GM10847 (cell line): Measurements from ENCODE around the gene NAA40.

Experiments used
- POLR2A ChIP-seq: IDR thresholded peaks from 2 replicates; pipeline ENCODE4 v1.6.1; 2011; ENCODE audit not compliant: insufficient read length; ENCODE audit errors: extremely low read depth

The NAA40 gene

GRCh38 chr11:63945477-63946163, 6.8 kb downstream of the NAA40 start:
- no peak for TF ChIP-seq POLR2A

DNA sequence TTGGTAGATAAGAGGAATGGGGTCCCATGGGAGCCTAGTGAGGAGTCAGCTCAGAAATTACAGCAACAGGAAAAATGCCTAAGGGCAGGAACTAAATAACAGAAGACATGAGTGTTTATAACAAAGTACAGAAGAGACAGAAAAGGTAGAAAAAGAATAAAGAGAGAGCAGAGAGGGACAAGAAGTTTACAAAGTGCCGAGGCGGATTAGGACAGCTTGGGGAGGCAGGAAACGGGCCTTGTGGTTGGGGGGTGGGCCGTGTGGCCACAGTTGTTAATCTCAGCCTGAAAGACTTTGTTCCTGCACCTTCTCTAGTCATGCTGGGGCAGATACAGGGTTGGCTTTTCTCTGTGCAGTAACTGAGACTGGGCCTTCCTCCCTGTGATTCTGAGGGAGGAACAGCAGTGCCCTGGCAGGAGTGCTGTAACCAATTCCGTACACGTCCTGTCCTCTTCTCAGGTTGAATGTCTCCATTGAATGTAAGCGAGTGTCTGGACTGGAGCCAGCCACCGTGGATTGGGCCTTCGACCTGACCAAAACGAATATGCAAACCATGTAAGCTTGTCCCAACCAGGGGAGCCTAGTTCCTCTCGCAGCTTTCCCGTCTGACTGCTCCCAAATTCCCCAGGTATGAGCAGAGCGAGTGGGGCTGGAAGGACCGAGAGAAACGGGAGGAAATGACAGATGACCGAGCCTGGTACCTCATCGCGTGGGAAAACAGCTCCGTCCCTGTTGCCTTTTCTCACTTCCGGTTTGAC, 13.2 kb downstream of the NAA40 start:
- no peak for TF ChIP-seq POLR2A

GRCh38 chr11:63952570-63952969, 13.8 kb downstream of the NAA40 start:
- no peak for TF ChIP-seq POLR2A

DNA sequence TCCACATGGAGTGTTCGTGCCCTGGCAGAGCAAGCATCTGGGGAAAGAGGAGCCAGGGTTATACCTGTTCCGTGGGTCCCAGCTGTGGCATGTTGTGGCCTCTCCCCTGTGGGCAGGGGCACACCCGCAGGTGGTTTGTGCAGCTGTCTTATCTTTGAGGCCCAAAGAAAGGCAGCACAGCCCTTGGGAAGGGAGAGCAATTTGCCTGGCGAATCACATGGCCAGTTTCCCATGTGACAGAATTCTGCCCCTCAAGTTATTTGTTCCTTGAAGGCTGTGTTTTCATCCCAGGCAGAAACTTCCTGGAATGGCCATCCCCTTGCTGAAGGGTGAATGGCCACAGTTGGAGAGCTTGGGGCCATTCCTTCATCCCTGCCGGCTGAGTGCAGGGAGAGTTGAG, 19.2 kb downstream of the NAA40 start:
- TF ChIP-seq POLR2A, result no peak

GRCh38 chr11:63961608-63962412, 23.0 kb downstream of the NAA40 start:
- TF ChIP-seq POLR2A, result no peak

DNA sequence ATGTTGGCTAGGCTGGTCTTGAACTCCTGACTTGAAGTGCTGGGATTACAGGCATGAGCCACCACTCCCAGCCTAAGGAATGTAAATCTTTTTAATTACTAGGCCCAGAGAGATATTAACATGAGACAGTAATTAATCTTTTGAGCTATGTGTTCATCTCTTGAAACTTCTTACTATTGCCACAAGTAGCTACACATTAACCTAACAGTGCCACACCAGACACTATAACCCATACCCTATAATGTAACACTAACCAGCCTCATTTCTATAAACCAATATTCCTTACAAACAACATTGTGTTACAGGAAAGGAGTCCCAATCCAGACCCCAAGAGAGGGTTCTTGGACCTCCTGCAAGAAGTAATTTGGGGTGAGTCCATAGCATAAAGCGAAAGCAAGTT, 27.6 kb downstream of the NAA40 start:
- no peak for TF ChIP-seq POLR2A

GRCh38 chr11:63969461-63969860, 30.7 kb downstream of the NAA40 start:
- TF ChIP-seq POLR2A, result no peak

GRCh38 chr11:63970902-63971301, 32.1 kb downstream of the NAA40 start:
- no peak for TF ChIP-seq POLR2A

DNA sequence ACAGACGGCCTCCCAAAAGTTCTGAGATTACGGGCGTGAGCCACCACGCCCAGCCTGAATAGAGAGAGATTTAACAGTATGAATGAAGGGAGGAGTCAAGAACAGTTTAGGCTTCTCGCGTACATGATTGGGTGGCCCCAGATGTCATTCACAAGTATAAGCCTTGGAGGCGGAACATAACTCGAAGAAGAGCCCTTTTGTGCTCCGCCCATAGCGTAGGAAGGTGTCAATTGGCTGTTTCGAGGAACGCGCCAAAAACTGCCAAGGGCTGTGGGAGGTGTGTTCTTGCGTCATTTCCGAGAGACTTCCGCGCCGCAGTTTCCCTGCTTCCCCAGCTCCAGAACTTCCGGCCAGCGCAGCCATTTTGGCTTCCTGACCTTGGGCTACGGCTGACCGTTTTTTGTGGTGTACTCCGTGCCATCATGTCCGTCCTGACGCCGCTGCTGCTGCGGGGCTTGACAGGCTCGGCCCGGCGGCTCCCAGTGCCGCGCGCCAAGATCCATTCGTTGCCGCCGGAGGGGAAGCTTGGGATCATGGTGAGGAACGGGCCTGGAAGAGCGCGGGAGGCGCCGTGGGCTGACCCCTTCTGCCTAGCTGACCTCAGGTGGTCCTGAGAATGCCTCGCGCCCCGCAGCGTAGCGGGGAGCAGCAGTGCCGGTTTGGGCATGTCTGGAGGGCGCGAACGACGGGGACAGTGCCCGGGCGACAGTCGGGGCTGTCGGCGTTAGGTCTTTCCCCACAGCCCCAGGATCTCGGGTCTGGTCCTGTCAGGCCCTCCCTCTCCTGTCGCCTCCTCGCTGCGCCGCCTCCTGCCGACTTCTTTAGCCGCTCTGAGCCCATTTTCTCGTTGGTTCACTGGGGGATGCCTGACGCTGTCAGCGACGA, 35.7 kb downstream of the NAA40 start, which contains the start of gene COX8A:
TSS of gene COX8A (plus strand) at position 362 of the 885 bp plus-strand sequence. CDS start at position 423, 61 bp downstream.
- TF ChIP-seq POLR2A, result peak; percentile 78

DNA sequence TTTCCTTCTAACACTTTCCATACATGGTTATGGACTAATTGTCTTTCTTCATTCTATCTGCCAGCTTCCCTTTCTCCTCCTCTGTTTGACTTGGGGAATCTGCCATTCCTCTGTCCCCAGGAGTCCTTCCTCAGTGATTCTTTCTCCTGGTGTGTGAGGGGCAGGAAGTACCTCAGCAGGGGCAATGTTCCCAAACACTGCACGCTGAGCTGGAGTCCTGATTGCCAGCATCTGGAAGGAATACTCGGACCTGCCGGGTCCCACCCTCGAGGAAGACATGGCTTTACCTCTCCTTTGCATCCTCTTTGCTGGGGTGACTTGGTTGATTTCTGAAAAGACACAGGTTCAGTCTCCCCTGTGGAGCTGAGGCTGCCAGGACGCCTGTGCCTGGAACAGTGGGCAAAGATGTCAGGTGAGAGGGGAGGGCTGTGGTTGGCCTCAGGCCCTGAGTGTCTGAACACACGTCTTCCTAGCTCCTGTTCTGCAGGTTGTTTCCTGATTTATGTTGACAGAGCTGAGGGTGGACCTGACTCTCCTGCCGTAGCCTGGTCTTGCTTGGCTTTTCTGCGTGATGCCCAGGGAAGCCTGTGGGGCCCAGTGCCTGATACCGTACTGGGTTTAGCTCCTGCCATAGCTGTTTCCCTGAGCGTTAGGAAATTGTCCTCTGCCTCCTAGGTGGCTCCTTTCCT, 39.9 kb downstream of the NAA40 start:
- TF ChIP-seq POLR2A, result no peak

DNA sequence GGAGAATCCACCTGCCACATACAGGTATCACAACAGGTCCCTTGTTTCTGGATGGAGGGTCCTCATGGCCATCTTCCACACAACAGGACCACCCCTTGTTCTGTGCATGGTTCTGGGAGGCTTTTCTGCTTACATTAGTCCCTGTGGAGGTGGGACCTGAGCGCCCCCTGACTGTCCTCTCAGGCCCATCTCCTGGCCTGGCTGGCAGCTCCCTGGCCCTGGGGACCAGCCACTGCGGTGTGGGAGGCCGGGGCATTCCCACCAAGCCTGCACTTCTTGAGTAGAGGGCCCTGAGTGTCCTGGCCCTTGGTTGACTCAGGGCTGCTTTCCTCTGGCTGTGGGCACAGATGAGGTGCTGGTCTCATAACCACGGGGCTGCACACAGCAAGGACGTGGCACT, 40.6 kb downstream of the NAA40 start:
- no peak for TF ChIP-seq POLR2A

DNA sequence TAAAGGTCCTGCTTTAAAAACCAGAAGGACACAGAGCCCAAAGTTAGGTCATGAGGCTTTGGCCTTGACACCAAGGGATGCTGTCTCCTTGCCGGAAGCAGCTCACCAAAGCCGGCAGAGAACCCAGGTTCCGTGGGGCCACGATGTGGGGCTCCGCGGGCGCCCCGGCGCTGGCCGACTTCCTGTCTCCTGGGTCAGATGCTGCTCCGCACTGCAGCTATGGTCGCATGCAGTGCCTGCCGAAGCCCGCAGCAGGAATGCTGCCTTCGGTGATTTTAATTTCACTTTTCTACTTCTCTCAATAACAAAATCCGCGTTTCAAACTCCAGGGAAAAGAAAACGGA, 47.0 kb downstream of the NAA40 start:
- no peak for TF ChIP-seq POLR2A

DNA sequence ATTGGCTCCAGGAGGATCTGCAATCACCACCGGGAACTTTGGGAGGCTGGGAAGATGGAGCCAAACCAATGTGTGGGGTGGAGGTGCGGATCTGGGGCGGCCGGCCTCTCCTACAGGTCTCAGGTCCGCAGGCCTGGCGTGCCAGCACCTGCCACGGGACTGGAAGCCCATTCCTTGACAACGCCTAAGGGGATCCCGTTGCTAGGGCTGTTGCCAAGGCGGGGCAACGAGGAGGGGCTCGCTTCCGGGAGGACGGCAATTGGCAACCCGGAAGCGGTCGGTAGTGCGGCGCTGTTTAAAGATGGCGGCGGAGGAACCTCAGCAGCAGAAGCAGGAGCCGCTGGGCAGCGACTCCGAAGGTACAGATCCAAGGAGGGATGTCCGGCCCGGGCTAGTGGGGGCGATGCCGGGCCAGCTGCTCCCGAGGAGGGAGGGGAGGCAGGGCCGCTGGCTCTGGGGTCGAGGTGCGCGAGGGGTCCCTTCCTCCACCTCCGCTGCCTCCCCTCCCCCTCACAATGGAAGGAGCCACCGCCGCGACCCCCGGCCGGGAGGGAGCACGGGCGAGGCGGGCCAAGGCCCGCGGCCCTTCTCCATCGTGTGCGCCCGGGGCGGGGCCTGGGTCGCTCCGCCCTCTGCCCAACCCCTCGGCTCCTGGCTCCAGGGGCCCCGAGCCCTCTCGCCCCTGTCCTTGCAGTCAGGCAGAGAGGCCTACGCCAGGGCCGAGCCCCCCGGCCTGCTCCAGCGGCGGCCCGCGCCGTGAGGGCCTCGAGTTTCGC, 47.5 kb downstream of the NAA40 start, which contains the start of gene OTUB1:
TSS of gene OTUB1 (plus strand) at position 283 of the 776 bp plus-strand sequence. CDS start at position 302, 19 bp downstream.
- TF ChIP-seq POLR2A, result peak; percentile 78
